HUES48 (cell line): ENCODE measurements around the gene PDE4D.

ENCODE experiments used
- H3K27ac ChIP-seq: one replicate; pipeline ENCODE4 v1.7.0; 2013; ENCODE audit warnings: low read depth, low read length, inconsistent platforms
- H3K27me3 ChIP-seq: 2 replicates; pipeline ENCODE4 v1.6.1; 2013; ENCODE audit warnings: mild to moderate bottlenecking, low read length; ENCODE audit not compliant: control insufficient read depth, insufficient read depth
- H3K36me3 ChIP-seq: 2 replicates; pipeline ENCODE4 v1.6.1; 2013; ENCODE audit warnings: low read length; ENCODE audit not compliant: control insufficient read depth, insufficient read depth
- H3K4me1 ChIP-seq: 2 replicates; pipeline ENCODE4 v1.6.1; 2013; ENCODE audit warnings: mild to moderate bottlenecking, low read length; ENCODE audit not compliant: control insufficient read depth, insufficient read depth
- H3K4me3 ChIP-seq: 2 replicates; pipeline ENCODE4 v1.5.1; 2013; ENCODE audit warnings: mild to moderate bottlenecking, low read depth, low read length
- H3K9ac ChIP-seq: 2 replicates; pipeline ENCODE4 v1.6.1; 2013; ENCODE audit warnings: mild to moderate bottlenecking, low read depth, low read length, moderate library complexity
- H3K9me3 ChIP-seq: 2 replicates; pipeline ENCODE4 v1.6.1; 2013; ENCODE audit warnings: low read length; ENCODE audit not compliant: control insufficient read depth, insufficient read depth

PDE4D gene

DNA sequence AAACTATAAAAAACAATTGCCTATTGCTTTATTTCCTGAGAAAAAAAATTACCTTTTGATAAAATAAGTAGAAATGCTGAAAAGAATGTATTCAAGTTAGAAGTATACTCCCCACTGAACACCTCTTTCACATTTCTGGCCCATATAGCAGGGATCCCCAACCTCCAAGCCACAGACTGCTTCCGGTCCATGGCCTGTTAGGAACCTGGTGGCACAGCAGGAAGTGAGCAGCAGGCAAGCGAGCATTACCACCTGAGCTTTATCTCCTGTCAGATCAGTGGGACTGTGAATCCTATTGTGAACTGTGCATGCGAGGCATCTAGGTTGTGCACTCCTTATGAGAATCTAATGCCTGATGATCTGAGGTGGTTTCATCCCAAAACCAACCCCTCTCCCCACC is 746.8 kb downstream of the PDE4D start:
- Histone ChIP-seq H3K27me3 (no peaks in the 10 kb centered on the region), H3K9ac (no peak overlapping the region), H3K36me3 (no peaks in the 10 kb centered on the region), H3K4me1 (no peaks in the 10 kb centered on the region), H3K27ac (no peak overlapping the region), H3K9me3 (peaks cover 5% of the 10 kb centered on the region; the same call in 1 of the 2 replicates), H3K4me3 (no peak overlapping the region)

DNA sequence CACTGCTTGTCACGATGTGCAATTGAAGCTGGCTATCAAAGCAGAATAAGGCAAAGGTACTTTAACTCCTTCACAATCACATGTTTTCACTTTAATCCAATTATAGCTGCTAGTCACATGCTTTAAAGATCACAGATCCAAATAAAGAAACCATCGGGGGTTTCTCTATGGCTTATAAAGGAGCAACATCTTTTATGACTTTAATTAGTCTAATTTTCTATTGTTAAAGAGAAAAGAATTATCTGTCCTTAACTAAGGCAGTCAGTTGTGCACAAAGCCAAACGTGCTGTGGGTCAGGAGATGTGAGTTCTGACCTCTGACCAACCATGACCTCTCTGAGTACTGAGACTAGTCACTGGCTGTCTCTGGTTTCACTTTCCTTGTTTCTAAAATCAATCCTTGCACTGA is 749.6 kb downstream of the PDE4D start:
- Histone ChIP-seq H3K27ac (no peak overlapping the region), H3K27me3 (no peaks in the 10 kb centered on the region), H3K4me3 (no peak overlapping the region), H3K9ac (no peak overlapping the region), H3K36me3 (no peaks in the 10 kb centered on the region), H3K9me3 (peaks cover 5% of the 10 kb centered on the region; the same call in 1 of the 2 replicates), H3K4me1 (no peaks in the 10 kb centered on the region)

DNA sequence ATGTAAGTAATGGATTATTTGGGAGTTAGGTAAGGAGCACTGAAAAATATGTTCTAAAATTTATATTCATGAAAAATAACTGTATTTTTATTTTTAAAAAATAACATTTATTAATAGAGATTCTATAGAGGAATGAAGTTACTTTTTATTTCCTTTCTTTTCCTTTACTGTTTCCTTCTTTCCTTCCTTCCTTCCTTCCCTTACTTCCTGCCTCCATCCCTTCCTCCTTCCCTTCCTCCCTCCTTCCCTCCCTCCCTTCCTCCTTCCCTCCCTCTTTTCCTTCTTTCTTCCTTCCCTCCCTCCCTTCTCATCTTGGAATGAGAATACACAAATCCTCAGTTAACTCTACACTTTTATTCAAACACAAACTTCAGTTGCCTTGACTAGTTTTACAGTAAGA is 750.6 kb downstream of the PDE4D start:
- H3K27ac ChIP-seq: no peak overlapping the region

DNA sequence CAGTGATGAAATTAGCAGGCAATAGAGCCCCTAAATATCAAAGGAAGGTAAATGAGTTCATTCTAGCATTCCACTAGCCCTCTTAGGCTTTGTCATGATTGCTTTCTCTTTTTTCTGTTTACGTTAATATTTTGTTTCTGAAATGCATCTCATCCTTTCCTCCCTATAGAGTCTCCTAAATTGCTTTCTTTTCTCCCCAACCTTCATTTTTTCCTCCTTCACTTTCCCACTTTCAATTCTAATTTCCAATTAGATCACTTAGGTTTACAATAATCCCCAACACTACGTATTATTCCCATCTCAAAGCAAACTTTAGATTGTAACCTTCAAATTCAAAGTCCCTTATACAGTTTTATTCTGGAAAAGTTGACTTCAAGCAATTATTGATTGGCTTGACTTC is 751.4 kb downstream of the PDE4D start:
- no peaks in the 10 kb centered on the region for H3K27me3 ChIP-seq

More for the DNA sequence above, 750.6 kb downstream of the PDE4D start:
- H3K4me1 ChIP-seq: no peaks in the 10 kb centered on the region
- no peak overlapping the region for H3K9ac ChIP-seq
- H3K9me3 ChIP-seq: peaks cover 5% of the 10 kb centered on the region; the same call in 1 of the 2 replicates
- no peak overlapping the region for H3K4me3 ChIP-seq
- no peaks in the 10 kb centered on the region for H3K27me3 ChIP-seq
- H3K36me3 ChIP-seq: no peaks in the 10 kb centered on the region

GRCh38 chr5:59140133-59140532 is 753.4 kb downstream of the PDE4D start:
- Histone ChIP-seq H3K9ac (no peak overlapping the region), H3K4me3 (no peak overlapping the region), H3K27ac (no peak overlapping the region), H3K27me3 (no peaks in the 10 kb centered on the region), H3K36me3 (no peaks in the 10 kb centered on the region), H3K4me1 (no peaks in the 10 kb centered on the region), H3K9me3 (no peaks in the 10 kb centered on the region)

More for the DNA sequence above, 751.4 kb downstream of the PDE4D start:
- H3K4me3 ChIP-seq: no peak overlapping the region
- peaks cover 5% of the 10 kb centered on the region; the same call in 1 of the 2 replicates for H3K9me3 ChIP-seq
- H3K4me1 ChIP-seq: no peaks in the 10 kb centered on the region
- no peaks in the 10 kb centered on the region for H3K36me3 ChIP-seq
- no peak overlapping the region for H3K9ac ChIP-seq
- H3K27ac ChIP-seq: no peak overlapping the region

GRCh38 chr5:59139695-59140094 is 753.8 kb downstream of the PDE4D start:
- H3K4me3 ChIP-seq: no peak overlapping the region
- no peak overlapping the region for H3K27ac ChIP-seq
- no peaks in the 10 kb centered on the region for H3K9me3 ChIP-seq
- H3K9ac ChIP-seq: no peak overlapping the region
- H3K27me3 ChIP-seq: no peaks in the 10 kb centered on the region
- no peaks in the 10 kb centered on the region for H3K4me1 ChIP-seq
- no peaks in the 10 kb centered on the region for H3K36me3 ChIP-seq

GRCh38 chr5:59138509-59138908 is 755.0 kb downstream of the PDE4D start:
- Histone ChIP-seq H3K4me1 (no peaks in the 10 kb centered on the region), H3K27ac (no peak overlapping the region), H3K9ac (no peak overlapping the region), H3K36me3 (no peaks in the 10 kb centered on the region), H3K4me3 (no peak overlapping the region), H3K9me3 (no peaks in the 10 kb centered on the region), H3K27me3 (no peaks in the 10 kb centered on the region)

DNA sequence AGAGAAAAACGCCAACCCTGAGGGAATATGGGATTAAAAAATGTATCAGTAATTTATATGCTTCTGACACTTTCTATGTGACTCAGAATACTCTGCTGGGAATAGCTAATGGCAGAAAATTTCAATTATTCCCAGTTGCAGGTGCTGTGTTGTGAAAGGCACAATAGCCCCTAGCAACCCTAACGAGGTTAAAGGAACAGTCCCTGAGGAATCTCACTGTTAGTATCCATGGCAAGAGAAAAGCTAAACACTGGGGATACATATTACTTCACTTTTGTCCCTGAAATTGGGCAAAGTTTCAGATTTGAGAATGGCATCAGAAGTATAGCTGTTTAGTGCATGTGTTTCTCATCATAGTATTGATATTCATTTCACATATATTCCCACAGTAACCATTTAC is 755.7 kb downstream of the PDE4D start:
- no peak overlapping the region for H3K27ac ChIP-seq
- H3K4me3 ChIP-seq: no peak overlapping the region
- no peaks in the 10 kb centered on the region for H3K36me3 ChIP-seq
- no peaks in the 10 kb centered on the region for H3K9me3 ChIP-seq
- no peaks in the 10 kb centered on the region for H3K4me1 ChIP-seq
- H3K27me3 ChIP-seq: no peaks in the 10 kb centered on the region
- H3K9ac ChIP-seq: no peak overlapping the region

DNA sequence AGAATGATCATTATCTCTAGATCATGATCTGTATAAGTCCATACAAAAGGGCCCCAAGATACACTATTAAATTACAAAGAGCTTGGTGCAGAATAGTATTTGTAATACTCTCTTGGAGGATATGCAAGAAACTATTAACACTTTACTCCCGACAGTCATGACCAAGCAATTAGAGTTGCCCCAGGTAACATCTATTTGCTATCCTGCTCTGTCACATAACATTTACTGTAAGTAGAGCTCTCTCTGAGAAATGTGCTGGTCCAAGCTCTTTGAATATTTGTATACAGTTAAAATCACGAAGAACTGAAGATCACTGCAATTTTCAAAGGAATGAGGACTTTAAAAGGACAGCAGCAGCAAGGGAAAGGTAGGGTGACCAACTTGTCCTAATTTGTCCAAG is 757.0 kb downstream of the PDE4D start:
- H3K27ac ChIP-seq: no peak overlapping the region
- no peaks in the 10 kb centered on the region for H3K27me3 ChIP-seq
- no peak overlapping the region for H3K9ac ChIP-seq
- H3K9me3 ChIP-seq: no peaks in the 10 kb centered on the region
- no peak overlapping the region for H3K4me3 ChIP-seq
- no peaks in the 10 kb centered on the region for H3K36me3 ChIP-seq
- H3K4me1 ChIP-seq: 0 out of 2 replicates have a peak, but pooled peaks cover 2% of the 10 kb centered on the region

DNA sequence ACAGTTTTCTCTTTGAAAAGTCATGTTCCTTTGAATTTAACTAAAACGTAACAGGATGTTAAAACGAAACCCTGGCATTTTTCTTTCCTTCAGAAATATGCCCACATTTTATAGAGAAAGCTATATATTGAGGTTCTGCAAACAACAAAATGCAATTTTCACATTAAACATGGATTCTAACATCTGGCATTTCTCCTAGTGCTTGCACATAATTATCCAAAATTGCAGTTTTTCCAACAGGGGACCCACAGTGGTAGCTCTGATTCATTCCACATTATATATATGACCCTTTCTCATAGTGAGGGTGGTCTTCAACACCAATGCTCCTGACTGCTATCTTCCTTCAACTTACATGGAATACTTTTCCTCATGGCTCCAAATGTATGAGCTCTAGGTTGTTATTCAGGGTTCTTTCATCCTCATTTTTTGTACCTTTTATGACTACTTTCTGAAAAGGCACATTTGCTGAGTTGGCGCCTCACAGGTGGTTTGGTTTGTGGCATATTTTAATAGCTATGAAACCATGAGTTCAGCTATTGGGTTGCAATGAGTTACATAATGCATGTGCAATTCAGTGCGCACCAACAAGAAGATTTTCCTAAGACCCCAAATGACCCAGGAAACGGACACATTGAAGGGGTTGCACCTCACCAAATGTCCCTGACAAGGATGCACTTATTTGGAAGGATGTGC is 758.9 kb downstream of the PDE4D start:
- Histone ChIP-seq H3K4me1 (peaks cover 20% of the 10 kb centered on the region), H3K4me3 (no peak overlapping the region), H3K9me3 (no peaks in the 10 kb centered on the region), H3K36me3 (no peaks in the 10 kb centered on the region), H3K27me3 (no peaks in the 10 kb centered on the region), H3K9ac (no peak overlapping the region), H3K27ac (no peak overlapping the region)

GRCh38 chr5:59133764-59134261 is 759.7 kb downstream of the PDE4D start:
- H3K9me3 ChIP-seq: no peaks in the 10 kb centered on the region
- H3K36me3 ChIP-seq: no peaks in the 10 kb centered on the region
- no peak overlapping the region for H3K27ac ChIP-seq
- no peak overlapping the region for H3K9ac ChIP-seq
- H3K27me3 ChIP-seq: no peaks in the 10 kb centered on the region
- peaks cover 28% of the 10 kb centered on the region for H3K4me1 ChIP-seq
- no peak overlapping the region for H3K4me3 ChIP-seq
